Ascending aorta (tissue), 2 donors: ENCODE data around the gene TBC1D3D. TPM values are rescaled to one million over a fixed set of nuclear protein-coding genes. Genes with fewer than 3 reads are reported as not detected.
"Not testable (repeated sequence)": the region's sequence is repeated elsewhere in the genome, so short reads cannot be mapped to it uniquely, and the experiment has no call there.

Source experiments
- DNase-seq, 2 donors: peaks; one replicate each; pipeline ENCODE4 v3.0.0-alpha.2; 2019; ENCODE audit warnings: low spot score in 2 of 2
- H3K27ac ChIP-seq, 2 donors: fragments of 200-600 bp; sonication (generic); one replicate each; pipeline ENCODE4 v1.5.1; 2016 to 2017; ENCODE audit warnings: mild to moderate bottlenecking in 1 of 2
- H3K27me3 ChIP-seq: fragments of 200-600 bp; sonication (generic); one replicate; pipeline ENCODE4 v1.5.1; 2017
- H3K36me3 ChIP-seq, 2 donors: fragments of 200-600 bp; sonication (generic); one replicate each; pipeline ENCODE4 v1.5.1; 2016
- H3K4me1 ChIP-seq, 2 donors: fragments of 200-600 bp; sonication (generic); one replicate each; pipeline ENCODE4 v1.5.1; 2016 to 2017; ENCODE audit warnings: mild to moderate bottlenecking in 1 of 2
- H3K4me3 ChIP-seq, 2 donors: fragments of 200-600 bp; sonication (generic); one replicate each; pipeline ENCODE4 v1.5.1; 2016 to 2017; ENCODE audit warnings: mild to moderate bottlenecking in 1 of 2
- H3K9me3 ChIP-seq, 2 donors: fragments of 200-600 bp; sonication (generic); one replicate each; pipeline ENCODE4 v1.5.1; 2016
- intact Hi-C: fragments of 100-400 bp; cut with DNase I; formaldehyde crosslinking; loops from one replicate; pipeline ENCODE4 v1.15.1; 2023
- total RNA-seq: library from RNA; depleted of rRNA; stranded (reverse); fragments of >200 nt; gene quantifications from one replicate; pipeline ENCODE4 v1.1.0, GENCODE V29; 2016

TBC1D3D gene
- total RNA-seq = not detected

DNA sequence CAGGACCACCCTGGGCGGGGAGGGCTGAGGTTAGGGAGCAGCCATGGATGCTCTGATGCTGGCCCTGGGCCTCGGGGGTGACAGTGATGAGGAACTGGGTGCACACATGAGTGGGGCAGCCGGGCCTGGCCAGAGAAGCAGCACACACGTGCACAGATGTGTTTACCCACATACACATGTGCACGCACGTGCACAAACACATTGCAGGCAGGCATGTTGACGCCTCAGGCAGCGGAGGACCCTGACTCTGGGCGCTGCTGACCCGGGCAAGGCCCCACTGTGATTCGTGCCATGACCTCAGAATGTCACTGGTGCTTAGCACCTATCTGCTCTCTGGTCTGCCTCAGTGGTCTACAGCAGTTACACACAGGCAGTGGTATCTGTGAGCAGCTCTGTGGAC lies at the start of gene TBC1D3D:
Gene TBC1D3D (plus strand): TSS at position 301 of the 400 bp plus-strand sequence. CDS start 1,585 bp downstream, outside the sequence.
- DNase-seq, H3K27me3 ChIP-seq, H3K9me3 ChIP-seq, intact Hi-C loops, H3K4me1 ChIP-seq, H3K36me3 ChIP-seq, H3K4me3 ChIP-seq, H3K27ac ChIP-seq: not testable (repeated sequence)

DNA sequence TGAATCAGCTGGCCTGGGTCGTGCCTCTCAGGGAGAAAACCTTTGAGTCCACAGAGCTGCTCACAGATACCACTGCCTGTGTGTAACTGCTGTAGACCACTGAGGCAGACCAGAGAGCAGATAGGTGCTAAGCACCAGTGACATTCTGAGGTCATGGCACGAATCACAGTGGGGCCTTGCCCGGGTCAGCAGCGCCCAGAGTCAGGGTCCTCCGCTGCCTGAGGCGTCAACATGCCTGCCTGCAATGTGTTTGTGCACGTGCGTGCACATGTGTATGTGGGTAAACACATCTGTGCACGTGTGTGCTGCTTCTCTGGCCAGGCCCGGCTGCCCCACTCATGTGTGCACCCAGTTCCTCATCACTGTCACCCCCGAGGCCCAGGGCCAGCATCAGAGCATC lies 14.8 kb upstream of the TBC1D3D start, which contains the start of gene TBC1D3L:
Gene TBC1D3L (minus strand): TSS at position 101 of the 400 bp plus-strand sequence. CDS start 1,540 bp downstream, outside the sequence.
- H3K27ac ChIP-seq, H3K4me1 ChIP-seq, H3K27me3 ChIP-seq, H3K36me3 ChIP-seq, H3K9me3 ChIP-seq, H3K4me3 ChIP-seq, intact Hi-C loops, DNase-seq: not testable (repeated sequence)

Other genes with a start within 250 kb of the TBC1D3D start
- gene TBC1D3K, start 79.6 kb upstream of the TBC1D3D start, total RNA-seq = not detected
- gene TBC1D3L, start 14.9 kb upstream of the TBC1D3D start, total RNA-seq = 7.7 TPM
- gene TBC1D3C, start 64.7 kb downstream of the TBC1D3D start, total RNA-seq = not detected
- not detected for gene TBC1D3E, start 124.0 kb downstream of the TBC1D3D start, total RNA-seq
- gene TBC1D3, start 188.6 kb downstream of the TBC1D3D start, total RNA-seq = not detected